ENCODE data around the gene MAPKAPK5. TPM values are rescaled to one million over a fixed set of nuclear protein-coding genes. Genes with fewer than 3 reads are reported as not detected.

Gene MAPKAPK5
- total RNA-seq, 2 donors from 2014 or later, result 17.1 to 43.2 TPM

- TF ChIP-seq CTCF (IDR thresholded peaks at IDR 0.05) (no peak), POLR2A (IDR thresholded peaks at IDR 0.05) (no peak)
- WGBS, 2 donors, result 92 to 100% methylated on average over 1 of the region's 1 CpG
These were observed 65.7 kb downstream of the MAPKAPK5 start for GRCh38 chr12:111907740-111908139.

GRCh38 chr12:111925171-111925570 lies 83.1 kb downstream of the MAPKAPK5 start:
- 74 to 80% methylated on average over 3 of the region's 3 CpGs for WGBS, 2 donors
- Histone ChIP-seq H3K4me1 (no peaks in the 10 kb centered on the region), H3K4me3 (no peak overlapping the region), H3K27ac (no peak overlapping the region), H3K27me3 (no peaks in the 10 kb centered on the region), H3K36me3 (replicated peaks in 1 of 2; ENCODE audit: insufficient read depth in 1 of 2, low read depth in 2 of 2) (no peaks in the 10 kb centered on the region), H3K9me3 (no peaks in the 10 kb centered on the region)
- no peak for ATAC-seq
- DNase-seq, result no peak
- intact Hi-C loops (cut with DNase I), result no loop called here
- TF ChIP-seq POLR2A (IDR thresholded peaks at IDR 0.05) (no peak), CTCF (IDR thresholded peaks at IDR 0.05) (no peak)

More at GRCh38 chr12:111907740-111908139, 65.7 kb downstream of the MAPKAPK5 start:
- Histone ChIP-seq H3K27me3 (no peaks in the 10 kb centered on the region), H3K4me3 (no peak overlapping the region), H3K4me1 (no peaks in the 10 kb centered on the region), H3K36me3 (replicated peaks in 1 of 2; ENCODE audit: insufficient read depth in 1 of 2, low read depth in 2 of 2) (no peaks in the 10 kb centered on the region), H3K27ac (no peak overlapping the region), H3K9me3 (no peaks in the 10 kb centered on the region)
- intact Hi-C loops (cut with DNase I), result no loop called here
- no peak for DNase-seq
- no peak for ATAC-seq

GRCh38 chr12:111926631-111927030 lies 84.6 kb downstream of the MAPKAPK5 start:
- intact Hi-C loops (cut with DNase I), result no loop called here
- H3K4me3 ChIP-seq, result no peak overlapping the region
- TF ChIP-seq CTCF (IDR thresholded peaks at IDR 0.05) (no peak), POLR2A (IDR thresholded peaks at IDR 0.05) (no peak)
- WGBS, 2 donors, result 92 to 97% methylated on average over 2 of the region's 2 CpGs
- H3K27me3 ChIP-seq, result no peaks in the 10 kb centered on the region
- no peak for ATAC-seq
- no peak overlapping the region for H3K27ac ChIP-seq
- H3K9me3 ChIP-seq, result no peaks in the 10 kb centered on the region
- no peaks in the 10 kb centered on the region for H3K4me1 ChIP-seq
- no peak for DNase-seq
- no peaks in the 10 kb centered on the region for H3K36me3 ChIP-seq (replicated peaks in 1 of 2; ENCODE audit: insufficient read depth in 1 of 2, low read depth in 2 of 2)

GRCh38 chr12:111927346-111927745 lies 85.3 kb downstream of the MAPKAPK5 start:
- DNase-seq (no peak), ATAC-seq (no peak)
- no peaks in the 10 kb centered on the region for H3K4me1 ChIP-seq
- no peaks in the 10 kb centered on the region for H3K36me3 ChIP-seq (replicated peaks in 1 of 2; ENCODE audit: insufficient read depth in 1 of 2, low read depth in 2 of 2)
- intact Hi-C loops (cut with DNase I), result no loop called here
- no peak overlapping the region for H3K4me3 ChIP-seq
- WGBS, 2 donors, result 97 to 98% methylated on average over 5 of the region's 5 CpGs
- H3K27ac ChIP-seq, result no peak overlapping the region
- H3K27me3 ChIP-seq, result no peaks in the 10 kb centered on the region
- no peaks in the 10 kb centered on the region for H3K9me3 ChIP-seq
- TF ChIP-seq CTCF (IDR thresholded peaks at IDR 0.05), result no peak
- no peak for TF ChIP-seq POLR2A (IDR thresholded peaks at IDR 0.05)

GRCh38 chr12:111932241-111932640 lies 90.2 kb downstream of the MAPKAPK5 start:
- no peak for DNase-seq
- intact Hi-C loops (cut with DNase I), result no loop called here
- no peak overlapping the region for H3K4me3 ChIP-seq
- H3K9me3 ChIP-seq, result no peaks in the 10 kb centered on the region
- WGBS, 2 donors, result 81 to 83% methylated on average over 5 of the region's 5 CpGs
- no peaks in the 10 kb centered on the region for H3K27me3 ChIP-seq
- TF ChIP-seq POLR2A (IDR thresholded peaks at IDR 0.05) (no peak), CTCF (IDR thresholded peaks at IDR 0.05) (no peak)
- no peaks in the 10 kb centered on the region for H3K4me1 ChIP-seq
- no peak for ATAC-seq
- no peak overlapping the region for H3K27ac ChIP-seq
- no peaks in the 10 kb centered on the region for H3K36me3 ChIP-seq (replicated peaks in 1 of 2; ENCODE audit: insufficient read depth in 1 of 2, low read depth in 2 of 2)

Measured in body of pancreas (tissue), 4 donors.